Measurements from ENCODE around the gene APOO. TPM values are rescaled to one million over a fixed set of nuclear protein-coding genes. Genes with fewer than 3 reads are reported as not detected.

APOO gene
- polyA plus RNA-seq, 1 donor (not counting 4 experiments of a cell fraction or from before 2014, with no cell fraction given): 22.7 TPM

- H3K27ac ChIP-seq (ENCODE audit: control insufficient read depth, insufficient read depth, low read length): no peak overlapping the region
- H3K36me3 ChIP-seq (ENCODE audit: control insufficient read depth in 2 of 2, extremely low read depth in 1 of 2, insufficient read depth in 2 of 2, low read length in 2 of 2): peaks cover 2 to 17% of the 10 kb centered on the region in 2 experiments
- H3K9me1 ChIP-seq (ENCODE audit: control insufficient read depth, extremely low read depth, insufficient read depth, low read length): no peaks in the 10 kb centered on the region
- no peak overlapping the region for H3K9ac ChIP-seq (ENCODE audit: control insufficient read depth, extremely low read depth, insufficient read depth, low read length)
- no peak overlapping the region for H3K4me2 ChIP-seq (ENCODE audit: control insufficient read depth, extremely low read depth, insufficient read depth, low read depth, low read length)
- no peak for TF ChIP-seq EZH2 (IDR thresholded peaks at IDR 0.05; ENCODE audit: low read length)
- no peak for TF ChIP-seq CTCF (optimal IDR thresholded peaks at IDR 0.05 in 1 of 3, IDR thresholded peaks at IDR 0.05 in 1 of 3, conservative IDR thresholded peaks at IDR 0.05 in 1 of 3; ENCODE audit: extremely low read depth in 1 of 3, insufficient read depth in 2 of 3, low read length in 3 of 3)
- H3K79me2 ChIP-seq (ENCODE audit: control insufficient read depth, insufficient read depth, low read length): peaks cover 3% of the 10 kb centered on the region
- FAIRE-seq (no peak), DNase-seq (ENCODE audit: low read depth, low spot score) (no peak)
- no peak overlapping the region for H3K4me3 ChIP-seq (ENCODE audit: control insufficient read depth in 2 of 3, extremely low read depth in 1 of 3, insufficient read depth in 2 of 3, low read depth in 1 of 3, low read length in 3 of 3)
- H2AFZ ChIP-seq (ENCODE audit: control insufficient read depth, low read length): no peak overlapping the region
- H3K27me3 ChIP-seq (ENCODE audit: control insufficient read depth, extremely low read depth, insufficient read depth, low read length): no peaks in the 10 kb centered on the region
- dilution Hi-C loops (cut with MboI; ENCODE audit: extremely low pct_ligation_motif_present, low sequenced_read_pairs): no loop called here
- peaks cover 5% of the 10 kb centered on the region for H3K4me1 ChIP-seq (ENCODE audit: control insufficient read depth, extremely low read depth, insufficient read depth, low read length)
- no peaks in the 10 kb centered on the region for H3K9me3 ChIP-seq (ENCODE audit: control insufficient read depth, low read depth, low read length)
- peaks cover 6% of the 10 kb centered on the region for H4K20me1 ChIP-seq (ENCODE audit: control insufficient read depth, extremely low read depth, insufficient read depth, low read length)
Observed at GRCh38 chrX:23788521-23788920, 119.2 kb downstream of the APOO start.

GRCh38 chrX:23787745-23788118 lies 120.0 kb downstream of the APOO start:
- Histone ChIP-seq H3K9ac (ENCODE audit: control insufficient read depth, extremely low read depth, insufficient read depth, low read length) (no peak overlapping the region), H3K9me3 (ENCODE audit: control insufficient read depth, low read depth, low read length) (no peaks in the 10 kb centered on the region), H3K36me3 (ENCODE audit: control insufficient read depth in 2 of 2, extremely low read depth in 1 of 2, insufficient read depth in 2 of 2, low read length in 2 of 2) (peaks cover 2 to 17% of the 10 kb centered on the region in 2 experiments), H2AFZ (ENCODE audit: control insufficient read depth, low read length) (no peak overlapping the region), H3K79me2 (ENCODE audit: control insufficient read depth, insufficient read depth, low read length) (peaks cover 5% of the 10 kb centered on the region), H3K4me3 (ENCODE audit: control insufficient read depth in 2 of 3, extremely low read depth in 1 of 3, insufficient read depth in 2 of 3, low read depth in 1 of 3, low read length in 3 of 3) (no peak overlapping the region), H4K20me1 (ENCODE audit: control insufficient read depth, extremely low read depth, insufficient read depth, low read length) (peaks cover 6% of the 10 kb centered on the region), H3K27ac (ENCODE audit: control insufficient read depth, insufficient read depth, low read length) (no peak overlapping the region), H3K4me2 (ENCODE audit: control insufficient read depth, extremely low read depth, insufficient read depth, low read depth, low read length) (no peak overlapping the region), H3K4me1 (ENCODE audit: control insufficient read depth, extremely low read depth, insufficient read depth, low read length) (peaks cover 5% of the 10 kb centered on the region), H3K27me3 (ENCODE audit: control insufficient read depth, extremely low read depth, insufficient read depth, low read length) (no peaks in the 10 kb centered on the region), H3K9me1 (ENCODE audit: control insufficient read depth, extremely low read depth, insufficient read depth, low read length) (no peaks in the 10 kb centered on the region)
- dilution Hi-C loops (cut with MboI; ENCODE audit: extremely low pct_ligation_motif_present, low sequenced_read_pairs): no loop called here
- DNase-seq (ENCODE audit: low read depth, low spot score) (no peak), FAIRE-seq (no peak)
- TF ChIP-seq CTCF (optimal IDR thresholded peaks at IDR 0.05 in 1 of 3, IDR thresholded peaks at IDR 0.05 in 1 of 3, conservative IDR thresholded peaks at IDR 0.05 in 1 of 3; ENCODE audit: extremely low read depth in 1 of 3, insufficient read depth in 2 of 3, low read length in 3 of 3) (no peak), EZH2 (IDR thresholded peaks at IDR 0.05; ENCODE audit: low read length) (no peak)
